GM12878 (cell line): Measurements from ENCODE around the gene RAD51B. TPM values are rescaled to one million over a fixed set of nuclear protein-coding genes. Genes with fewer than 3 reads are reported as not detected.

Source experiments
- EGR1 ChIP-seq, 2 experiments: IDR thresholded peaks; 1 replicate in 1 of 2; 2 replicates in 1 of 2; pipeline ENCODE4 v1.6.1; 2011 to 2012; ENCODE audit warnings: low read depth in 2 of 2, low read length in 2 of 2, borderline replicate concordance in 1 of 2, mild to moderate bottlenecking in 1 of 2, moderate library complexity in 1 of 2
- FOXM1 ChIP-seq: IDR thresholded peaks from 2 replicates; pipeline ENCODE4 v1.6.1; 2012; ENCODE audit warnings: low read depth, mild to moderate bottlenecking, inconsistent platforms, low read length, moderate library complexity
- KDM1A ChIP-seq: fragments of 200-600 bp; sonication (generic); IDR thresholded peaks from 2 replicates; pipeline ENCODE4 v1.6.1; 2016; ENCODE audit warnings: borderline replicate concordance
- KLF5 ChIP-seq: fragments of 450-650 bp; IDR thresholded peaks from 2 replicates; pipeline ENCODE4 v1.6.1; 2014; ENCODE audit warnings: mild to moderate bottlenecking; ENCODE audit not compliant: partially characterized antibody
- MTA3 ChIP-seq: IDR thresholded peaks from 2 replicates; pipeline ENCODE4 v1.6.1; 2012; ENCODE audit warnings: low read length, inconsistent platforms, borderline replicate concordance
- MYC ChIP-seq: IDR thresholded peaks from 2 replicates; pipeline ENCODE4 v1.6.1; 2011; ENCODE audit warnings: mild to moderate bottlenecking, low read length, moderate library complexity, inconsistent platforms; ENCODE audit not compliant: insufficient read depth, insufficient replicate concordance, insufficient read length, severe bottlenecking
- NR2C2 ChIP-seq: IDR thresholded peaks from 2 replicates; pipeline ENCODE4 v1.6.1; 2011; ENCODE audit warnings: borderline replicate concordance, low read depth; ENCODE audit not compliant: control insufficient read depth, insufficient read length
- PAX8 ChIP-seq: fragments of 450-650 bp; IDR thresholded peaks from 2 replicates; pipeline ENCODE4 v1.6.1; 2017; ENCODE audit warnings: mild to moderate bottlenecking, moderate library complexity
- RBBP5 ChIP-seq: fragments of 200-600 bp; sonication (generic); conservative IDR thresholded peaks from 2 replicates; pipeline ENCODE4 v1.6.1; 2016
- REST ChIP-seq: IDR thresholded peaks from 2 replicates; pipeline ENCODE4 v1.6.1; 2012; ENCODE audit warnings: mild to moderate bottlenecking, low read depth, low read length
- SUZ12 ChIP-seq: fragments of 200-600 bp; sonication (generic); IDR thresholded peaks from one replicate; pipeline ENCODE4 v1.6.1; 2018; ENCODE audit warnings: antibody characterized with exemption, mild to moderate bottlenecking; ENCODE audit not compliant: unreplicated experiment
- TCF7 ChIP-seq: IDR thresholded peaks from 2 replicates; pipeline ENCODE4 v1.6.1; 2014; ENCODE audit warnings: antibody characterized with exemption, borderline replicate concordance
- ZNF217 ChIP-seq: fragments of 450-650 bp; IDR thresholded peaks from 2 replicates; pipeline ENCODE4 v1.6.1; 2017; ENCODE audit warnings: antibody characterized with exemption, mild to moderate bottlenecking
- polyA plus RNA-seq, 11 experiments: library from polyadenylated mRNA; depleted of rRNA in 4 of 11; unstranded in 6 of 11; stranded (reverse) in 5 of 11; fragments of >200 nt; fragmentation: Nextera tagmentation in 4 of 11; fragmentation: Illumina TruSeq in 1 of 11; extraction: Ambion mirVana in 4 of 11; extraction: Trizol in 1 of 11; gene quantifications; 1 replicate in 1 of 11; 2 replicates in 10 of 11; pipeline versions ENCODE4 v1.2.1 to v1.2.3, GENCODE V29; 2011 to 2016; ENCODE audit warnings: inconsistent platforms in 2 of 11, missing spikeins in 2 of 11, low read depth in 1 of 11
- total RNA-seq, 4 experiments: library from RNA; depleted of rRNA in 3 of 4; stranded (reverse); fragments of >200 nt in 3 of 4; fragmentation: Illumina TruSeq in 1 of 4; extraction: Trizol in 1 of 4; gene quantifications; 2 replicates each; pipeline versions ENCODE4 v1.2.1 to v1.2.3, GENCODE V29; 2013 to 2021
- TF ChIP-seq, protein P1 (sequence below), 3 experiments: IDR thresholded peaks in 2 of 3; conservative IDR thresholded peaks in 1 of 3; 2 replicates each; pipeline ENCODE4 v1.5.1; 2011; ENCODE audit warnings: low read depth in 3 of 3, low read length in 3 of 3, mild to moderate bottlenecking in 3 of 3, control low read depth in 2 of 3, moderate library complexity in 2 of 3, inconsistent platforms in 1 of 3, mixed read lengths in 1 of 3; ENCODE audit not compliant: control insufficient read depth in 2 of 3, insufficient read depth in 1 of 3; ENCODE audit errors: extremely low read depth in 1 of 3
- TF ChIP-seq, protein P2 (sequence below): fragments of 450-650 bp; IDR thresholded peaks from 2 replicates; pipeline ENCODE4 v1.6.1; 2014; ENCODE audit warnings: mild to moderate bottlenecking
- TF ChIP-seq, protein P3 (sequence below): fragments of 450-650 bp; IDR thresholded peaks from 2 replicates; pipeline ENCODE4 v1.6.1; 2017; ENCODE audit warnings: mild to moderate bottlenecking, moderate library complexity

The RAD51B gene
- total and polyA plus RNA-seq, 10 of the 15 experiments (the other 5 are each of a cell fraction or from before 2014, with no cell fraction given), result 9.8 to 26.8 (median 21.3) TPM

DNA sequence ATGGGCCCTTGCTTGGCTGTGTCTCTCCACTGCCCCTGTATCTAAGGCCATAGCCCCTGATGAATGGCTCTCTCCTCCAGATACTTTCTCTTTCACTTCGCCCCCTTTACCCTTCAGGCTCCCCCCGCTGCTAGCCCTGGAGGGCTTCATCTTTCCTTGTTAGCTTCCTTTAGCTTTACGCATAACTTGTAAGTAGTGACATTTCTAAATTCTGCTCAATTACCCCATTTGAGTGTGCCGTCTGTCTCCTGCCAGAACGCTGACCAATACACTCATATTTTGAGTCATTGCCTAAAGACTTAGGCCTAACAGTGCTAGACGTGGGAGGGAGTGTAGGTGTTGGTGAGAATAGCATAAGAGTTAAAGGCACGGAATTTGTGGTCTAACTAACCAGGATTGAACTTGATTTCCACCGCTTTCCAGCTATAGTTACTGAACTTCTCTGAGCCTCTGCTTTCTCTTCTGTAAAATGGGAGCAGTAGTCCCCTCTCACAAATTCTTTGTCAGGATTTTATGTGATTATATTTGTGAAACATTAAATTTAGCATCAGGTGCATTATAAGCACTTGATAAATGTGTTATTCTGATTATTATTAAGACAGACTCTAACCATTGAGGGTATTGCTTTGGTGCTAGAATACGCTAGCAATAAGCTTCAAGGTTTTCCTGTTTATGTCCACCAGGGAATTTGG is 844.0 kb downstream of the RAD51B start (continued):
- TF ChIP-seq, protein P1, sequence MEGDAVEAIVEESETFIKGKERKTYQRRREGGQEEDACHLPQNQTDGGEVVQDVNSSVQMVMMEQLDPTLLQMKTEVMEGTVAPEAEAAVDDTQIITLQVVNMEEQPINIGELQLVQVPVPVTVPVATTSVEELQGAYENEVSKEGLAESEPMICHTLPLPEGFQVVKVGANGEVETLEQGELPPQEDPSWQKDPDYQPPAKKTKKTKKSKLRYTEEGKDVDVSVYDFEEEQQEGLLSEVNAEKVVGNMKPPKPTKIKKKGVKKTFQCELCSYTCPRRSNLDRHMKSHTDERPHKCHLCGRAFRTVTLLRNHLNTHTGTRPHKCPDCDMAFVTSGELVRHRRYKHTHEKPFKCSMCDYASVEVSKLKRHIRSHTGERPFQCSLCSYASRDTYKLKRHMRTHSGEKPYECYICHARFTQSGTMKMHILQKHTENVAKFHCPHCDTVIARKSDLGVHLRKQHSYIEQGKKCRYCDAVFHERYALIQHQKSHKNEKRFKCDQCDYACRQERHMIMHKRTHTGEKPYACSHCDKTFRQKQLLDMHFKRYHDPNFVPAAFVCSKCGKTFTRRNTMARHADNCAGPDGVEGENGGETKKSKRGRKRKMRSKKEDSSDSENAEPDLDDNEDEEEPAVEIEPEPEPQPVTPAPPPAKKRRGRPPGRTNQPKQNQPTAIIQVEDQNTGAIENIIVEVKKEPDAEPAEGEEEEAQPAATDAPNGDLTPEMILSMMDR (IDR thresholded peaks at IDR 0.05 in 2 of 3, conservative IDR thresholded peaks at IDR 0.05 in 1 of 3; ENCODE audit: control insufficient read depth in 2 of 3, extremely low read depth in 1 of 3, insufficient read depth in 1 of 3, low read depth in 3 of 3, low read length in 3 of 3), result no peak
- TF ChIP-seq REST (no peak), MTA3 (peak; percentile 87), SUZ12 (no peak), NR2C2 (no peak), PAX8 (no peak), EGR1 (IDR thresholded peaks at IDR 0.05; ENCODE audit: borderline replicate concordance in 1 of 2, low read depth in 2 of 2, low read length in 2 of 2) (peak in 1 of 2 experiments; percentile 95; a peak in 2 of 3 replicates), MYC (no peak), KLF5 (no peak), FOXM1 (peak; percentile 98), ZNF217 (peak; percentile 96), TCF7 (peak; percentile 82; the same call in 1 of the 2 replicates), RBBP5 (no peak), KDM1A (no peak)
- TF ChIP-seq, protein P2, sequence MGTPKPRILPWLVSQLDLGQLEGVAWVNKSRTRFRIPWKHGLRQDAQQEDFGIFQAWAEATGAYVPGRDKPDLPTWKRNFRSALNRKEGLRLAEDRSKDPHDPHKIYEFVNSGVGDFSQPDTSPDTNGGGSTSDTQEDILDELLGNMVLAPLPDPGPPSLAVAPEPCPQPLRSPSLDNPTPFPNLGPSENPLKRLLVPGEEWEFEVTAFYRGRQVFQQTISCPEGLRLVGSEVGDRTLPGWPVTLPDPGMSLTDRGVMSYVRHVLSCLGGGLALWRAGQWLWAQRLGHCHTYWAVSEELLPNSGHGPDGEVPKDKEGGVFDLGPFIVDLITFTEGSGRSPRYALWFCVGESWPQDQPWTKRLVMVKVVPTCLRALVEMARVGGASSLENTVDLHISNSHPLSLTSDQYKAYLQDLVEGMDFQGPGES, result no peak
- TF ChIP-seq, protein P3, sequence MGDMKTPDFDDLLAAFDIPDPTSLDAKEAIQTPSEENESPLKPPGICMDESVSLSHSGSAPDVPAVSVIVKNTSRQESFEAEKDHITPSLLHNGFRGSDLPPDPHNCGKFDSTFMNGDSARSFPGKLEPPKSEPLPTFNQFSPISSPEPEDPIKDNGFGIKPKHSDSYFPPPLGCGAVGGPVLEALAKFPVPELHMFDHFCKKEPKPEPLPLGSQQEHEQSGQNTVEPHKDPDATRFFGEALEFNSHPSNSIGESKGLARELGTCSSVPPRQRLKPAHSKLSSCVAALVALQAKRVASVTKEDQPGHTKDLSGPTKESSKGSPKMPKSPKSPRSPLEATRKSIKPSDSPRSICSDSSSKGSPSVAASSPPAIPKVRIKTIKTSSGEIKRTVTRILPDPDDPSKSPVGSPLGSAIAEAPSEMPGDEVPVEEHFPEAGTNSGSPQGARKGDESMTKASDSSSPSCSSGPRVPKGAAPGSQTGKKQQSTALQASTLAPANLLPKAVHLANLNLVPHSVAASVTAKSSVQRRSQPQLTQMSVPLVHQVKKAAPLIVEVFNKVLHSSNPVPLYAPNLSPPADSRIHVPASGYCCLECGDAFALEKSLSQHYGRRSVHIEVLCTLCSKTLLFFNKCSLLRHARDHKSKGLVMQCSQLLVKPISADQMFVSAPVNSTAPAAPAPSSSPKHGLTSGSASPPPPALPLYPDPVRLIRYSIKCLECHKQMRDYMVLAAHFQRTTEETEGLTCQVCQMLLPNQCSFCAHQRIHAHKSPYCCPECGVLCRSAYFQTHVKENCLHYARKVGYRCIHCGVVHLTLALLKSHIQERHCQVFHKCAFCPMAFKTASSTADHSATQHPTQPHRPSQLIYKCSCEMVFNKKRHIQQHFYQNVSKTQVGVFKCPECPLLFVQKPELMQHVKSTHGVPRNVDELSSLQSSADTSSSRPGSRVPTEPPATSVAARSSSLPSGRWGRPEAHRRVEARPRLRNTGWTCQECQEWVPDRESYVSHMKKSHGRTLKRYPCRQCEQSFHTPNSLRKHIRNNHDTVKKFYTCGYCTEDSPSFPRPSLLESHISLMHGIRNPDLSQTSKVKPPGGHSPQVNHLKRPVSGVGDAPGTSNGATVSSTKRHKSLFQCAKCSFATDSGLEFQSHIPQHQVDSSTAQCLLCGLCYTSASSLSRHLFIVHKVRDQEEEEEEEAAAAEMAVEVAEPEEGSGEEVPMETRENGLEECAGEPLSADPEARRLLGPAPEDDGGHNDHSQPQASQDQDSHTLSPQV, result no peak
